Measurements from ENCODE around the gene PHYH.

DNA sequence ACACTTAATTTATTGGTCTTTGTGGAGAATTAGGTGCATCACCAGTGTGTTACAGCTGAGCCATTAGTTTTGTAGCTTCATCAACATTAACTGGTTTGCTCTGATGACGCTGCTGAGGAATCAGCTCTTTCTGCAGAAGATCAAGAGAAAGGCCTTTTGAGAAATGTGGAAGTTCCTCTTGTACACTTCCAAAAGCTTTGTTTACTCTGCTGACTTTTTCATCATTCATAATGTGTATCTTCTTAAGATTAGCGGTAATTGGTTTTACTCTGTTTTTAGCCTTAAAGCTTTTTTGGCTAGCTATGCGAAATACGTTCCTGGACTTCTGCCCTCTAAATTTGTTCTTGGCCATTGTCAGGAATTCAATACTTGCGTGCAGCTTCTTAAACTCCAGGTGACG, 8.2 kb upstream of the PHYH start:
- TF ChIP-seq, protein P1, sequence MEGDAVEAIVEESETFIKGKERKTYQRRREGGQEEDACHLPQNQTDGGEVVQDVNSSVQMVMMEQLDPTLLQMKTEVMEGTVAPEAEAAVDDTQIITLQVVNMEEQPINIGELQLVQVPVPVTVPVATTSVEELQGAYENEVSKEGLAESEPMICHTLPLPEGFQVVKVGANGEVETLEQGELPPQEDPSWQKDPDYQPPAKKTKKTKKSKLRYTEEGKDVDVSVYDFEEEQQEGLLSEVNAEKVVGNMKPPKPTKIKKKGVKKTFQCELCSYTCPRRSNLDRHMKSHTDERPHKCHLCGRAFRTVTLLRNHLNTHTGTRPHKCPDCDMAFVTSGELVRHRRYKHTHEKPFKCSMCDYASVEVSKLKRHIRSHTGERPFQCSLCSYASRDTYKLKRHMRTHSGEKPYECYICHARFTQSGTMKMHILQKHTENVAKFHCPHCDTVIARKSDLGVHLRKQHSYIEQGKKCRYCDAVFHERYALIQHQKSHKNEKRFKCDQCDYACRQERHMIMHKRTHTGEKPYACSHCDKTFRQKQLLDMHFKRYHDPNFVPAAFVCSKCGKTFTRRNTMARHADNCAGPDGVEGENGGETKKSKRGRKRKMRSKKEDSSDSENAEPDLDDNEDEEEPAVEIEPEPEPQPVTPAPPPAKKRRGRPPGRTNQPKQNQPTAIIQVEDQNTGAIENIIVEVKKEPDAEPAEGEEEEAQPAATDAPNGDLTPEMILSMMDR (IDR thresholded peaks at IDR 0.05; ENCODE audit: low read depth, low read length): no peak
- TF ChIP-seq EZH2phosphoT487 (IDR thresholded peaks at IDR 0.05; ENCODE audit: low read depth): no peak
